A673 (cell line): ENCODE results near the gene APOC3.

Experiments used
- EZH2 ChIP-seq: fragments of 200-600 bp; sonication (generic); IDR thresholded peaks from 2 replicates; pipeline ENCODE4 v1.6.1; 2017; ENCODE audit warnings: borderline replicate concordance, low read depth, mild to moderate bottlenecking, mixed read lengths, antibody characterized with exemption, low read length; ENCODE audit not compliant: poor library complexity, severe bottlenecking
- TF ChIP-seq, protein P1 (sequence below): fragments of 300-800, 200-600 bp; sonication (generic); conservative IDR thresholded peaks from 2 replicates; pipeline ENCODE4 v1.5.1; 2017; ENCODE audit warnings: low read depth, mild to moderate bottlenecking, antibody characterized with exemption, low read length, moderate library complexity, mixed read lengths

DNA sequence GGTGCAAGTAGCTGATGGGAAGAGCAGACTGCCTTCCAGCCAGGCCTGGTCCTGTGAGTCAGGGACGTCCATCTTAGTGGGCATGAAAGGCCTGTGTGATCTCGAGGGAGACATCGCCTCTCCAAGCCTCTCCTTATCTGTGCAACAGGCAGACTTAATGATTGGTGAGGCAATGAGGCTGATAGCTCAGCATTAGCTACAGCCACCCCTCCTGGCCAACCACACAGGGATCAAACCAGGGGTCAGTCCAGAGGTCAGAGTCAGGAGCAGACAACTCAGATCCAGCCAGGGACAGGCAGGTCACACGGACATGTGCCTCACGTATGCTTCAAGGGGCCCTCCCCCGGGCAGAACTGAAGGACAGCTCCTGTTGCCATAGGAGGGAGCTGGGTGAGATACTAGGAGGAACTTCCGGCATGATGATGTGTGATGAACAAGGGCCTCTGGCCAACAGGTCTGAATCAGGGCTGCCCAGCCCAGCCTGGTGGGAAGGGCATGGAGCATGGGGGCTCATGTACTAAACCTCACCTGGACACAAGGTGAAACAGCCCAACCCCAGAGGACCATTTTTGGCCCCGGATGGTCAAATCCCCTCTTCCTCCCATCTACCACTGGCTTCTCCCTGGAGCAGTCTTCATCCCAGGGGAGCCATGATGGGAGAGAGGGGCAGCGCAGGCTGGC, 2.8 kb upstream of the APOC3 start:
- TF ChIP-seq, protein P1, sequence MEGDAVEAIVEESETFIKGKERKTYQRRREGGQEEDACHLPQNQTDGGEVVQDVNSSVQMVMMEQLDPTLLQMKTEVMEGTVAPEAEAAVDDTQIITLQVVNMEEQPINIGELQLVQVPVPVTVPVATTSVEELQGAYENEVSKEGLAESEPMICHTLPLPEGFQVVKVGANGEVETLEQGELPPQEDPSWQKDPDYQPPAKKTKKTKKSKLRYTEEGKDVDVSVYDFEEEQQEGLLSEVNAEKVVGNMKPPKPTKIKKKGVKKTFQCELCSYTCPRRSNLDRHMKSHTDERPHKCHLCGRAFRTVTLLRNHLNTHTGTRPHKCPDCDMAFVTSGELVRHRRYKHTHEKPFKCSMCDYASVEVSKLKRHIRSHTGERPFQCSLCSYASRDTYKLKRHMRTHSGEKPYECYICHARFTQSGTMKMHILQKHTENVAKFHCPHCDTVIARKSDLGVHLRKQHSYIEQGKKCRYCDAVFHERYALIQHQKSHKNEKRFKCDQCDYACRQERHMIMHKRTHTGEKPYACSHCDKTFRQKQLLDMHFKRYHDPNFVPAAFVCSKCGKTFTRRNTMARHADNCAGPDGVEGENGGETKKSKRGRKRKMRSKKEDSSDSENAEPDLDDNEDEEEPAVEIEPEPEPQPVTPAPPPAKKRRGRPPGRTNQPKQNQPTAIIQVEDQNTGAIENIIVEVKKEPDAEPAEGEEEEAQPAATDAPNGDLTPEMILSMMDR: no peak
- no peak for TF ChIP-seq EZH2
